ENCODE results near the gene NKAIN4.

NKAIN4 gene

DNA sequence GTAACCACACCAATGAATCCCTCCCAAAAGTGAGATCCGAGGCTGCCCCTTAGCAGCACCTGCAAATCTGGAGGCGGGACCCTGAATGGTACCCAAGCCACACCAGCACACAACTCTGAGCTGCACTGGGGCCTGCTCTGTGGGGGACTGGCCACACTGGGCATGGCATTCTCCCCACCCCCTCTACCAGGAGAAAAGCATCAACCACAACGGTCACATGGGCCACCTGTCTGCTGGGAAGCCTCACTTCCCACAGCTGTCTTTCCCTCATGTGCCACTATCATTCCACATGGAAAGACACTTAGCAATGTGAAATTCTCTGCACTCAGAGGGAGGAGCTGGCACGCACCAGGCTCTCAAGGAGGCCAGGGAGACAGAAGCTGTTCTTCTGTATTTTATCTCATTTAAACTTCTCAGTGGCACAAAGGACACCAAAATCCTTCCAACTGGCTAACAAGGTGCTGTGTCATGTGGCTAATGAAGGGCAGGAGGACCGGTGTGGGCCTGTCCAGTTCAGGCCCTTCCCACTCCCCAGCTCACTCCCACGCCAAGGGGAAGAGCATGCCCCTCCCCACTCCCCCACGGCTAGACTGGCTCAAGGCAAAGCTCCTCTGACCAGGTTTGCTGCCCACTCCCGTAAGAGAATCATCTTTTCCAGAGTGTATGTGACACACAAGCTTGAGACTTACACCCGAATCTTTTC lies 57.3 kb downstream of the NKAIN4 start:
- TF ChIP-seq SUZ12 (IDR thresholded peaks at IDR 0.05) (no peak), FOXM1 (IDR thresholded peaks at IDR 0.05; ENCODE audit: borderline replicate concordance) (no peak), L3MBTL2 (conservative IDR thresholded peaks at IDR 0.05) (no peak), BHLHE40 (IDR thresholded peaks at IDR 0.05; ENCODE audit: borderline replicate concordance) (no peak), CTBP1 (IDR thresholded peaks at IDR 0.05; ENCODE audit: borderline replicate concordance) (no peak), FOXA1 (IDR thresholded peaks at IDR 0.05) (no peak), ZNF384 (IDR thresholded peaks at IDR 0.05) (no peak), NFRKB (IDR thresholded peaks at IDR 0.05) (no peak), LEF1 (IDR thresholded peaks at IDR 0.05; ENCODE audit: borderline replicate concordance) (no peak)
- TF ChIP-seq, protein P1, sequence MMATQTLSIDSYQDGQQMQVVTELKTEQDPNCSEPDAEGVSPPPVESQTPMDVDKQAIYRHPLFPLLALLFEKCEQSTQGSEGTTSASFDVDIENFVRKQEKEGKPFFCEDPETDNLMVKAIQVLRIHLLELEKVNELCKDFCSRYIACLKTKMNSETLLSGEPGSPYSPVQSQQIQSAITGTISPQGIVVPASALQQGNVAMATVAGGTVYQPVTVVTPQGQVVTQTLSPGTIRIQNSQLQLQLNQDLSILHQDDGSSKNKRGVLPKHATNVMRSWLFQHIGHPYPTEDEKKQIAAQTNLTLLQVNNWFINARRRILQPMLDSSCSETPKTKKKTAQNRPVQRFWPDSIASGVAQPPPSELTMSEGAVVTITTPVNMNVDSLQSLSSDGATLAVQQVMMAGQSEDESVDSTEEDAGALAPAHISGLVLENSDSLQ (IDR thresholded peaks at IDR 0.05): no peak
- CTCF ChIA-PET: interaction anchor here (0.9 to 1.0 kb wide), 2 partner anchors 14 to 134 kb away, joined by 4 to 6 read pairs; no protein-coding TSS in a partner anchor

DNA sequence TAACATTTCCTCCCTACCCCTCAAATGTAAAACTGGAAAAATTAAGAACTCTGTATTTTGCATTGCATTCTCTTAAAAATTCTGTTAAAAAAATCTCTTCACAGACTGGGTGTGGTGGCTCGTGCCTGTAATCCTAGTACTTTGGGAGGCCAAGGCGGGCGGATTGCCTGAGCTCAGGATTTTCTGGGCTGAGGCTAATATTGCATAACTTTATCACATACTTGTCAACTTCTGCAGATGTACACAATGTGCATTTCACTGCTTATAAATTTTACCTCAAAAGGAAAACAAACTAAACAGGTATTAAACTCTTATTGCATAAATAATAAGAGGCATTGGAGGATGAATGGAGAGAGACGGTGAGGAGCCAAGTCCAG lies 59.5 kb downstream of the NKAIN4 start:
- TF ChIP-seq, protein P1 (IDR thresholded peaks at IDR 0.05): no peak
- TF ChIP-seq TARDBP (IDR thresholded peaks at IDR 0.05) (no peak), L3MBTL2 (conservative IDR thresholded peaks at IDR 0.05) (no peak), ELF4 (IDR thresholded peaks at IDR 0.05) (no peak), SP1 (IDR thresholded peaks at IDR 0.05) (no peak), FOXM1 (IDR thresholded peaks at IDR 0.05; ENCODE audit: borderline replicate concordance) (no peak), ZNF384 (IDR thresholded peaks at IDR 0.05) (no peak), SUZ12 (IDR thresholded peaks at IDR 0.05) (no peak), ARNT (IDR thresholded peaks at IDR 0.05) (no peak), FOXK2 (IDR thresholded peaks at IDR 0.05) (no peak), HDGF (IDR thresholded peaks at IDR 0.05; ENCODE audit: borderline replicate concordance) (no peak), NFRKB (IDR thresholded peaks at IDR 0.05) (no peak), CTBP1 (IDR thresholded peaks at IDR 0.05; ENCODE audit: borderline replicate concordance) (no peak), FOXA1 (IDR thresholded peaks at IDR 0.05) (no peak), BHLHE40 (IDR thresholded peaks at IDR 0.05; ENCODE audit: borderline replicate concordance) (no peak), LEF1 (IDR thresholded peaks at IDR 0.05; ENCODE audit: borderline replicate concordance) (no peak)
- POLR2A ChIA-PET: interaction anchor here (1.5 kb wide), 1 partner anchor 20 kb away, joined by 3 read pairs; no protein-coding TSS in a partner anchor
- no peak for DNase-seq (ENCODE audit: extremely low spot score)
- CTCF ChIA-PET: no interaction called here

More for the DNA sequence above, 57.3 kb downstream of the NKAIN4 start:
- POLR2A ChIA-PET: interaction anchor here (1.3 kb wide), 1 partner anchor 16 kb away, joined by 3 read pairs; no protein-coding TSS in a partner anchor
- DNase-seq (ENCODE audit: extremely low spot score): no peak

DNA sequence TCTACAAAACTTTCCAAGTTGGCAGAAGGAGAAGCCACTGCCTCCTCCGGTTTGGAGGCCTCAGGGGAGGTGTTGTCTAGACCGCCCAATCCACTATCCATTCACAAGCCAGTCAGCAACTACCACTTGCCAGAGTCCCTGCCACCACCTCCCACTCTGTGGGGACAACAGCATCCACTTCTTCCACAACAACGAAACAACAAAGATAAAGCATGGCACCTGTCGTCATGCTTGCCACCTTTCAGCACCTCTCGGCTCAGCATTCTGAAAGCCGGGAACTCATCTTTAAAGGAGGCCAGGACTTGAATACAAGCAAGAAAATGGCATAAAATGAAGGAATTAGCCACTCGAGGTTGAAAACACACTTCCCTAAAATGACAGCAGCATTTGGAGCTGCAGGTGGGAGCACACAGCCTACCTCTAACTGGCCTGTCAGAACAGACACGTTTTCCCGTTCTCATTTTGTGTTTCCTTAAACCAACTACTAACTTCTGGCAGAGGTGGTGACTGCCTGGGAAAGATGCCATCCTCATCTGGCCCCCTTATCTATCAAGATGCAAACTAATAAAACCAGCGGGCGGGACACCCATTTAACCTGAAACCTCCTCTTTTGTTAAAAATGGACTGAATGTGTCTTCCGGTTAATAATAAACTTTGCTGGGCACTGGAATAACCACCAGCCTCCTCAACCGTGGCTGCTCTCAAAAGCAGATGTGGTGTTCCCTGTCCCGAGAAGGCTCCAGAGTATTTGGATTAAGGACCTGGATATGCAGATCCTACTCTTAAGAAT lies 60.1 kb downstream of the NKAIN4 start:
- CTCF ChIA-PET: no interaction called here
- DNase-seq (ENCODE audit: extremely low spot score): no peak
- POLR2A ChIA-PET: no interaction called here
- TF ChIP-seq L3MBTL2 (conservative IDR thresholded peaks at IDR 0.05): no peak
- no peak for TF ChIP-seq NFRKB (IDR thresholded peaks at IDR 0.05)
- TF ChIP-seq BHLHE40 (IDR thresholded peaks at IDR 0.05; ENCODE audit: borderline replicate concordance): no peak
- no peak for TF ChIP-seq FOXA1 (IDR thresholded peaks at IDR 0.05)
- TF ChIP-seq ELF4 (IDR thresholded peaks at IDR 0.05): no peak
- no peak for TF ChIP-seq TARDBP (IDR thresholded peaks at IDR 0.05)
- TF ChIP-seq CTBP1 (IDR thresholded peaks at IDR 0.05; ENCODE audit: borderline replicate concordance): no peak
- TF ChIP-seq ARNT (IDR thresholded peaks at IDR 0.05): no peak
- no peak for TF ChIP-seq FOXK2 (IDR thresholded peaks at IDR 0.05)

DNA sequence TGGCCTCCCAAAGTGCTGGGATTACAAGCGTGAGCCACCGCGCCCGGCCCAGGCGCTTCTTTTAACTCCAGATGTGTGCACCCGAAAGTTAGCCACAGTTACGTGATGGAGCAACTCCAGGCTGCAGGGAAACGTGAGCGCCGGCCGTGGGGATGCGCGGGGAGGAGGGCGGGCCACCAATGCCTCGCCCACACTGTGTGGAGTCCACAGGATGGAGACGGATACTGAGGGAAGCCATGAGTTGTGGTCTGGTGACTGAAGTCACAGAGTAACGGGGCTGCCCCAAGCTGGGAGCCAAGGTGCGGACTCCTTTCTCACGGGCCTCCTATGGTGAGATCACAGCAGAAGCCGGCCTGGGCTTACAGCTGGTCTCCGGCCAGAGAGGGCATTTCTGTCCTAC lies 61.5 kb downstream of the NKAIN4 start:
- no peak for DNase-seq (ENCODE audit: extremely low spot score)
- TF ChIP-seq, protein P1 (IDR thresholded peaks at IDR 0.05): no peak
- TF ChIP-seq SP1 (IDR thresholded peaks at IDR 0.05) (no peak), HDGF (IDR thresholded peaks at IDR 0.05; ENCODE audit: borderline replicate concordance) (no peak), L3MBTL2 (conservative IDR thresholded peaks at IDR 0.05) (no peak), FOXM1 (IDR thresholded peaks at IDR 0.05; ENCODE audit: borderline replicate concordance) (no peak)
- POLR2A ChIA-PET: no interaction called here
- CTCF ChIA-PET: no interaction called here

DNA sequence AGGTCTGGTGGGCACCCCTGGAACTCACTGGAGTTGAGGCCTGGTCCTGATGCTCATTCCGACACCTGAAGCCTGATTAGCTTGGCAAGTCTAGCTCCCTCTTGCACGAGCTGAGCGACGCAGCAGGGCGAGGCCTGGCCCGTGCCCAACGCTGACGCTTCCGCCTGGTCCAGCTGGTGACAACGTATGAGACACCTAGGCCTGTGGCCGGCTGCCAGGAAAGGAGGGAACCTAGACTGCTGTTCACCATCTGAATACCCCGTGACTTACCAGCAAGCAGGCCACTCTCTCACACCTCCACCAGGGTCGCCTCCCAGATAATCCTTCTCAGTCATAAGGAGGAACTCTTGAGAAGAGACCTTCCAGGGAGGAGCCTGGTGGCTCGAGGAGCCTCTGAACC lies 62.9 kb downstream of the NKAIN4 start:
- ChIA-PET POLR2A (no interaction called here), CTCF (no interaction called here)
- TF ChIP-seq TARDBP (IDR thresholded peaks at IDR 0.05) (no peak), LEF1 (IDR thresholded peaks at IDR 0.05; ENCODE audit: borderline replicate concordance) (no peak), SP1 (IDR thresholded peaks at IDR 0.05) (no peak), SUZ12 (IDR thresholded peaks at IDR 0.05) (no peak), CTBP1 (IDR thresholded peaks at IDR 0.05; ENCODE audit: borderline replicate concordance) (no peak), FOXM1 (IDR thresholded peaks at IDR 0.05; ENCODE audit: borderline replicate concordance) (no peak), FOXA1 (IDR thresholded peaks at IDR 0.05) (no peak), NFRKB (IDR thresholded peaks at IDR 0.05) (no peak), ARNT (IDR thresholded peaks at IDR 0.05) (no peak), L3MBTL2 (conservative IDR thresholded peaks at IDR 0.05) (no peak), ELF4 (IDR thresholded peaks at IDR 0.05) (no peak), BHLHE40 (IDR thresholded peaks at IDR 0.05; ENCODE audit: borderline replicate concordance) (no peak), HDGF (IDR thresholded peaks at IDR 0.05; ENCODE audit: borderline replicate concordance) (no peak), ZNF384 (IDR thresholded peaks at IDR 0.05) (no peak), FOXK2 (IDR thresholded peaks at IDR 0.05) (no peak)
- TF ChIP-seq, protein P1 (IDR thresholded peaks at IDR 0.05): no peak
- DNase-seq (ENCODE audit: extremely low spot score): no peak
